Kidney epithelial cell (primary cell): ENCODE measurements around the gene ATP6V1A. TPM values are rescaled to one million over a fixed set of nuclear protein-coding genes. Genes with fewer than 3 reads are reported as not detected.

ENCODE experiments used
- DNase-seq: peaks from one replicate; pipeline ENCODE4 v3.0.0-alpha.2; 2010; ENCODE audit warnings: low read depth
- H3K27me3 ChIP-seq: 2 replicates; pipeline ENCODE4 v1.6.0; 2011; ENCODE audit warnings: low read length; ENCODE audit not compliant: control insufficient read depth, insufficient read depth
- H3K36me3 ChIP-seq: 2 replicates; pipeline ENCODE4 v1.5.1; 2011; ENCODE audit warnings: low read length; ENCODE audit not compliant: control insufficient read depth, insufficient read depth
- H3K4me3 ChIP-seq: 2 replicates; pipeline ENCODE4 v1.5.1; 2011; ENCODE audit warnings: low read depth, mild to moderate bottlenecking, control low read depth, low read length
- CTCF ChIP-seq: IDR thresholded peaks from 2 replicates; pipeline ENCODE4 v1.5.1; 2011; ENCODE audit warnings: mild to moderate bottlenecking, moderate library complexity, low read length, control low read depth, inconsistent platforms; ENCODE audit not compliant: insufficient read depth, poor library complexity, severe bottlenecking
- total RNA-seq: library from RNA; depleted of rRNA; stranded (reverse); fragments of >200 nt; gene quantifications from 2 replicates; pipeline ENCODE4 v1.2.3, GENCODE V29; 2015

The ATP6V1A gene
- total RNA-seq, 1 donor from 2014 or later, result 43.6 TPM

DNA sequence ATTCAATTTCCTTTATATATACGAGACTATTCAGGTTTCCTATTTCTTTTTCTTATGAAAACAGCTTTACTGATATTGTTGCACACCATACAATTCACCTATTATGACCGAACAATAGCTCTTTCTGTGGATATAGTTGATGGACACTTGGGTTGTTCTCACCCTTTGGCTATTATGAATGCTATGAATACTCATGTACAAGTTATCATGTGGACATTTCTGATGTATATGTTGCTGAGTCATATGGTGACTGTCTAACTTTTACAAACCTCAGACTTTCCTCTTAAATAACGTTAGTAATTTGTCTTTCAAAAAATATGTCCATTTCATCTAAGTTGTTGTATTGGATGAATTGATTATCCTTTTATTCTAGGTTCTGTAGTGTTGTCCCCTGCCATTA lies 34.7 kb upstream of the ATP6V1A start:
- Histone ChIP-seq H3K4me3 (no peak overlapping the region), H3K27me3 (no peaks in the 10 kb centered on the region), H3K36me3 (no peaks in the 10 kb centered on the region)
- DNase-seq, result no peak
- no peak for TF ChIP-seq CTCF

- H3K27me3 ChIP-seq, result no peaks in the 10 kb centered on the region
- no peak overlapping the region for H3K4me3 ChIP-seq
- no peak for DNase-seq
- TF ChIP-seq CTCF, result no peak
- H3K36me3 ChIP-seq, result no peaks in the 10 kb centered on the region
Measured at GRCh38 chr3:113714702-113715101, 32.1 kb upstream of the ATP6V1A start.

GRCh38 chr3:113717308-113717707 lies 29.5 kb upstream of the ATP6V1A start:
- H3K4me3 ChIP-seq, result no peak overlapping the region
- no peak for TF ChIP-seq CTCF
- H3K36me3 ChIP-seq, result peaks cover 1% of the 10 kb centered on the region
- no peak for DNase-seq
- no peaks in the 10 kb centered on the region for H3K27me3 ChIP-seq

GRCh38 chr3:113717818-113718217 lies 29.0 kb upstream of the ATP6V1A start:
- no peak overlapping the region for H3K4me3 ChIP-seq
- TF ChIP-seq CTCF, result no peak
- H3K36me3 ChIP-seq, result peaks cover 1% of the 10 kb centered on the region
- DNase-seq, result no peak
- H3K27me3 ChIP-seq, result no peaks in the 10 kb centered on the region

GRCh38 chr3:113719294-113719693 lies 27.5 kb upstream of the ATP6V1A start:
- TF ChIP-seq CTCF, result no peak
- Histone ChIP-seq H3K36me3 (peaks cover 1% of the 10 kb centered on the region), H3K27me3 (no peaks in the 10 kb centered on the region), H3K4me3 (no peak overlapping the region)
- no peak for DNase-seq

GRCh38 chr3:113719758-113720157 lies 27.1 kb upstream of the ATP6V1A start:
- Histone ChIP-seq H3K36me3 (peaks cover 1% of the 10 kb centered on the region), H3K27me3 (no peaks in the 10 kb centered on the region), H3K4me3 (no peak overlapping the region)
- no peak for DNase-seq
- no peak for TF ChIP-seq CTCF
